ENCODE results near the gene ME1.
A peak's percentile ranks its signal among the peaks of the same experiment; 100 is the strongest.
"Not testable (repeated sequence)": the region's sequence is repeated elsewhere in the genome, so short reads cannot be mapped to it uniquely, and the experiment has no call there.

Gene ME1

DNA sequence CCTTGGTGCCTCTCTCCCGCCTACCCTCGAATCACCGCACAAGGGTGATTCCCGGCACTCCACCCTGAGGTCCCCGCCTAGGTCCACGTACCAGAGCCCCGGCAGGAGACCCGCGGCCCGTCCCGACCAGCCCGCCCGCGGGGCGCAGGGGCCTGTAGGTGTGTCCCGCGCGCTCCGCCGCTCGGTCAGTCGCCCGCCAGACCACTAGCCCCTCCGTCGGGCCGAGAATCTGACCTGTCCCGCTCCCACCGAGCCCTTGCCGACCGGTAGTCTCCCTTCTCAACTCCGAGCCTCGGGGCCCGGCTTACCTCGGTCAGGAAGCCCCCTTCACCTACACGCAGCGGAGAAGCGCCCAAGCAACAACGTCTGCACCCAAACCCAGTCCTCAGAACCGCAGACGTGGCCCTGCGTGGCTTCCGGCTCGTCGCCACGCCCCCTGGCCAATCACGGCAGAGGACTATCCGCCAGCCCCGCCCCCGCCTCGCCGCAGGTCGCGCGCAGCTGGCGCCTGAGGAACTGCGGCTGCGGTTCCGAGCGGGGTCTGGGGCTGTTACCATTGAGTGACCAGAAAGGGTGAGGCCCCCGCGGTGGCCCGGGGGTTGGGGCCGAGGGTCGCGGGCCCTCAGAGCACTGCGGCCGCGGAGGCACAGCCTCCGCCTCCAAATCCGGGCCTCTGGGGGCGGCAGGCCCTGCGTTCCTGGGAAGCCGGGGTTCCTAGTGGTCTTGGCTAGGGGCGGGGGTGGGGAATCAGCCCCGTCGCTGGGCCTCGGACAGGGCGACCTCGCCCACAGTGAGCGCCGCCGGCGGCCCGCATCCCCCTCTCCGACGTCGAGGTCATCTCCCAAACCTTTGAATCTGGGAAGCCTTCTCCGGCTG is 237.7 kb downstream of the ME1 start, which contains the start of the genes PGM3 and RWDD2A:
TSS of gene PGM3 (minus strand) at position 395 of the 876 bp plus-strand sequence. CDS start 2,253 bp downstream, outside the sequence.
TSS of gene RWDD2A (plus strand) at position 487 of the 876 bp plus-strand sequence. CDS start 1,095 bp downstream, outside the sequence.
- DNase-seq (ENCODE audit: low read depth in 2 of 2) = peak; percentile 52 to 62

- no peak for DNase-seq (ENCODE audit: low read depth in 2 of 2)
Observed at GRCh38 chr6:83192456-83192855, 238.4 kb downstream of the ME1 start.

- not testable (repeated sequence) for DNase-seq (ENCODE audit: low read depth in 2 of 2)
Observed at GRCh38 chr6:83191974-83192373, 238.9 kb downstream of the ME1 start.

- DNase-seq (ENCODE audit: low read depth in 2 of 2) = no peak
Observed at GRCh38 chr6:83190626-83191025, 240.2 kb downstream of the ME1 start.

DNA sequence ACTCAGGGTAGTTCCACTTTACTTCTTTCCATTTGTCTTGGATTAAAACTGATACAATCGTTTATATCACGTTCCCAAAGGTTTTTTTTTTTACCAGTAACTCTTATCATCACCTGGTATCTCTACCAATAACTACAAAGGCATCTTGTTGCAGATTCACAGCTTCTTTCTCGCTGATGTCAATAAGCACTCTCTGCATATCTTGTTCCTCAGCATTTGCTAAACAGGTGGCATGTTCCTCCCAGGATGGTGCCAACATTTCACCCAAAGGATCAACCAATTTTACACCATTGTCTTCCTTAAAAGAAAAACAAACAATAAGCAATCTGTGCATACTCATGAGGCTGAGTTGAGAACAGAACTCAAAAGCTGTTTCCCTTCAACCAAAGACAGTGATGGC is 242.3 kb downstream of the ME1 start:
- no peak for DNase-seq (ENCODE audit: low read depth in 2 of 2)

- DNase-seq (ENCODE audit: low read depth in 2 of 2) = no peak
Observed at GRCh38 chr6:83185096-83185495, 245.8 kb downstream of the ME1 start.

- peak; percentile 55 to 56 for DNase-seq (ENCODE audit: low read depth in 2 of 2)
Observed at GRCh38 chr6:83183082-83183828, 247.6 kb downstream of the ME1 start.

- DNase-seq (ENCODE audit: low read depth in 2 of 2) = no peak
Observed at GRCh38 chr6:83182114-83182513, 248.7 kb downstream of the ME1 start.

GRCh38 chr6:83180426-83180950 is 250.4 kb downstream of the ME1 start:
- DNase-seq (ENCODE audit: low read depth in 2 of 2) = no peak

GRCh38 chr6:83176246-83176645 is 254.6 kb downstream of the ME1 start:
- DNase-seq (ENCODE audit: low read depth in 2 of 2) = no peak

DNA sequence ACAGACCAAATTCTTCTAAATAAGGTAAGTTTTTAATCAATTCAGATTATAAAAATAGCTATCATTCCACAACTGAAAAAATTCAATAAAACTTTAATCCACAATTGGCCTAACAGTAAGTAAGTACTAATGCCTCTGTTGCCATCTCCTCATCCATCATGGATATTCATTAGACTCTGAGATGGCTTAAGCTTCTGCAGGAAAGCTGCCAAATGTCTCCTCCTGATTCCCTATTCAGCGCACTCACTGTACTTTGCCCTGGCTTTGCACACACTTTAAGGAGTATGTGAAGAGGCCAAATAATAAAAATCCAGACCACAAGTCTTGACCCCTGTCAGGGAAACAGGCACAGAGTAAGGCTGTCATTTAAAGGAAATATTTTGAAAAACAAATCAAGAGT is 261.3 kb downstream of the ME1 start:
- no peak for DNase-seq (ENCODE audit: low read depth in 2 of 2)

DNA sequence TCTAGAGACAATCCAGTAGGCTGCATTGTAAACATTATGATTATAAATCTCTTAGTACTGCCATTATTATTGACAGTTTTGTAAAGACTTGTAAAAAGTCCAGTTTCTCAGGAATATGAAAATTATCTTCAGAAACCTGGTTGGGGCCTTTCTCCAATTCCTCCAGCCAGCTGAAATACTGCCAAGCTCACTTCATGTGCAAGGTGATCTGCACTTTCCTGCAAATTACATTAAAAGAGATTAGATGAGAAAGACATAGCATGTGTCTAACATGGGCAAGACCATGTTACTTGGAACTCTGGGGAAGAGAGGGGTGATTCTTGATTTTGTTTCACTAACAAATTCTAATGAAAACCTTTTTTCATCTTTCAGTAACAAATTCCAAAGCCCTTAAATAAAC is 261.7 kb downstream of the ME1 start:
- DNase-seq (ENCODE audit: low read depth in 2 of 2) = no peak

DNA sequence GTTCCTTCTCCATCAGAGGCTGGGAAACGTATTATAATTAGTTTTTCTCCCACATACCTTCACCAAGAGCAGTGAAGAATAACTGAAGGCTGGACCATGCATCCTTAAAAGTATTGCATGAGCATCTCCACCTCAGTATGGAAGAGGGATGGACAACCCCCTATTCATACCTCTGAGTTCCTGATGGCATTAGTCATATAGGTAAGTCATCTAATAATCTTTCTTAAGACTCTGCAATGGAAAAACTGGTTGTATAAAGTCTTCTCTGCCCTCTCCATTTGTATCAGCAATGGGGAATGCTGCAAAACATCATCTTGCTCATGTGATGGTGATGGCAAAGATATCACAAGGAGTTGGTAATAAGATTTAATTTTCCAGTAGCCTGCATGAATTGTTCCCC is 262.3 kb downstream of the ME1 start:
- no peak for DNase-seq (ENCODE audit: low read depth in 2 of 2)

DNA sequence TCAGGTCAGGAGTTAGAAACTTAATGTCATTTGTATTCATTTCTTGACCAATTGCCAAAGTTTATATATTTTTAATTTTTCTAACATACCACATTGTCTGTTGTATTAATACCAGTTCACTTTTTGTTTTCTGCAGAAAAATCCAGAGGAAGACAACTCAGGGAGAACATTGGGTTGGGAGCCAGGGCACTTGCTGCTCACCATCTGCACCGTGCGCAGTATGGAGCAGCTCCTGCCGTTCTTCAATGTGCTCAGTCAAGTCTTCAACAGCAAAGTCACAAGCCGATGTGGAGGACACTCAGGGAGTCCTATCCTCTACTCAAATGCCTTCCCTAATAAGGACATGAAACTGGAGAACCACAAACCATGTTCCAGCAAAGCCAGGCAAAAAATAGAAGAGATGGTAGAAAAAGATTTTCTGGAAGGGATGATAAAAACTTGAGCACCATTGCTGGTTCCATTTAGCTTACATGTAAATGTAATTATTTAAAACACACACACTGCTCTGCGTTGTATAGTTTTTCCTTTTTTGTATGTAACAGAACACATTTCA is 263.0 kb downstream of the ME1 start:
- no peak for DNase-seq (ENCODE audit: low read depth in 2 of 2)

All from fibroblast of skin of left biceps (primary cell).